SK-N-SH (cell line): ENCODE measurements around the gene KLHL12.

ENCODE experiments used
- CHD2 ChIP-seq: fragments of 150-350 bp; IDR thresholded peaks from 2 replicates; pipeline ENCODE4 v1.6.1; 2018; ENCODE audit warnings: low read length; ENCODE audit not compliant: partially characterized antibody
- MXI1 ChIP-seq: IDR thresholded peaks from 2 replicates; pipeline ENCODE4 v1.6.1; 2012; ENCODE audit warnings: mild to moderate bottlenecking, low read depth, low read length, improper control_type of control experiment
- SMC3 ChIP-seq: IDR thresholded peaks from 2 replicates; pipeline ENCODE4 v1.6.1; 2012; ENCODE audit warnings: low read depth, low read length, improper control_type of control experiment
- TCF12 ChIP-seq: IDR thresholded peaks from 2 replicates; pipeline ENCODE4 v1.4.0; 2012
- USF2 ChIP-seq: fragments of 150-350 bp; IDR thresholded peaks from 2 replicates; pipeline ENCODE4 v1.6.1; 2017; ENCODE audit warnings: antibody characterized with exemption, low read length, low read depth, borderline replicate concordance
- TF ChIP-seq, protein P1 (sequence below): fragments of 200-600 bp; sonication (generic); IDR thresholded peaks from 2 replicates; pipeline ENCODE4 v1.6.1; 2017; ENCODE audit warnings: antibody characterized with exemption, mild to moderate bottlenecking, moderate library complexity

DNA sequence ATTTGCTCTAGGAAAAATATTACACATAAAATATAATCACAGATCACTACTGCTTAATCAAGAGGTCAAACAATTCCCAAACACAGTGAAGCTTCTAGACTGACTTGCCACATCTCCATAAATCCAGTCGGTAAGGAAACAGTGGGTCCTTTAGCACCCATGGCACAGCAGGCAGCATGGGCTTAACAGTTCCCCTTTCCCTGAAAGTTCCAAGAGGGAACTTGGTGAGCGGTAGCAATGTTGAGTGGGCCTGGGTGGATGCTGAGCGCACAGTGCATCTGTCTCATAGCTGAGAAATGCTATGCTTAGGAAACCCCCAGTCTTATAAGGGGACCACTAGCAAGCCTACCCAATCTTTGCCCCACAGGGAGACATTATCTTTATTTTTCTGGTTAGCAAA is 47.8 kb upstream of the KLHL12 start:
- TF ChIP-seq, protein P1, sequence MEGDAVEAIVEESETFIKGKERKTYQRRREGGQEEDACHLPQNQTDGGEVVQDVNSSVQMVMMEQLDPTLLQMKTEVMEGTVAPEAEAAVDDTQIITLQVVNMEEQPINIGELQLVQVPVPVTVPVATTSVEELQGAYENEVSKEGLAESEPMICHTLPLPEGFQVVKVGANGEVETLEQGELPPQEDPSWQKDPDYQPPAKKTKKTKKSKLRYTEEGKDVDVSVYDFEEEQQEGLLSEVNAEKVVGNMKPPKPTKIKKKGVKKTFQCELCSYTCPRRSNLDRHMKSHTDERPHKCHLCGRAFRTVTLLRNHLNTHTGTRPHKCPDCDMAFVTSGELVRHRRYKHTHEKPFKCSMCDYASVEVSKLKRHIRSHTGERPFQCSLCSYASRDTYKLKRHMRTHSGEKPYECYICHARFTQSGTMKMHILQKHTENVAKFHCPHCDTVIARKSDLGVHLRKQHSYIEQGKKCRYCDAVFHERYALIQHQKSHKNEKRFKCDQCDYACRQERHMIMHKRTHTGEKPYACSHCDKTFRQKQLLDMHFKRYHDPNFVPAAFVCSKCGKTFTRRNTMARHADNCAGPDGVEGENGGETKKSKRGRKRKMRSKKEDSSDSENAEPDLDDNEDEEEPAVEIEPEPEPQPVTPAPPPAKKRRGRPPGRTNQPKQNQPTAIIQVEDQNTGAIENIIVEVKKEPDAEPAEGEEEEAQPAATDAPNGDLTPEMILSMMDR: no peak
- TF ChIP-seq TCF12 (no peak), USF2 (no peak), CHD2 (no peak), MXI1 (no peak), SMC3 (no peak)
